Esophagus squamous epithelium (tissue), 4 donors: ENCODE measurements around the gene ACAN.

ENCODE experiments used
- POLR2A ChIP-seq, 4 donors: fragments of 450-650 bp; IDR thresholded peaks; one replicate each; pipeline ENCODE4 v1.6.1; 2017; ENCODE audit warnings: antibody characterized with exemption in 4 of 4, mild to moderate bottlenecking in 4 of 4, moderate library complexity in 3 of 4
- TF ChIP-seq, protein P1 (sequence below), 6 experiments: fragments of 450-650 bp in 4 of 6; fragments of 200-600 bp in 2 of 6; sonication (generic) in 2 of 6; IDR thresholded peaks; one replicate each; pipeline ENCODE4 v1.5.1; 2016 to 2019; ENCODE audit warnings: antibody characterized with exemption in 6 of 6, mild to moderate bottlenecking in 4 of 6, moderate library complexity in 4 of 6

DNA sequence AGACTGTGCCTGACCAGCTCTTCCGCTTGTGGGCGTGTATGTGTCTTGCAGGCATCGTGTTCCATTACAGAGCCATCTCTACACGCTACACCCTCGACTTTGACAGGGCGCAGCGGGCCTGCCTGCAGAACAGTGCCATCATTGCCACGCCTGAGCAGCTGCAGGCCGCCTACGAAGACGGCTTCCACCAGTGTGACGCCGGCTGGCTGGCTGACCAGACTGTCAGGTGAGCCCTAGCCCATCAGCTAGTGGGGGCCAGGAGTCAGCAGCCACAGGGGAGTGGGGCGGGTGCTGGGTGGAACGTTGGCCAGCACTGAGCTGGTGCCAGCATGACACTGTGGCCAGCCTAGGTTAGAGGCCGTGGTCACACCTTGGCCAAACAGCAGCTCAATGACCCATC lies 36.7 kb downstream of the ACAN start:
- TF ChIP-seq, protein P1, sequence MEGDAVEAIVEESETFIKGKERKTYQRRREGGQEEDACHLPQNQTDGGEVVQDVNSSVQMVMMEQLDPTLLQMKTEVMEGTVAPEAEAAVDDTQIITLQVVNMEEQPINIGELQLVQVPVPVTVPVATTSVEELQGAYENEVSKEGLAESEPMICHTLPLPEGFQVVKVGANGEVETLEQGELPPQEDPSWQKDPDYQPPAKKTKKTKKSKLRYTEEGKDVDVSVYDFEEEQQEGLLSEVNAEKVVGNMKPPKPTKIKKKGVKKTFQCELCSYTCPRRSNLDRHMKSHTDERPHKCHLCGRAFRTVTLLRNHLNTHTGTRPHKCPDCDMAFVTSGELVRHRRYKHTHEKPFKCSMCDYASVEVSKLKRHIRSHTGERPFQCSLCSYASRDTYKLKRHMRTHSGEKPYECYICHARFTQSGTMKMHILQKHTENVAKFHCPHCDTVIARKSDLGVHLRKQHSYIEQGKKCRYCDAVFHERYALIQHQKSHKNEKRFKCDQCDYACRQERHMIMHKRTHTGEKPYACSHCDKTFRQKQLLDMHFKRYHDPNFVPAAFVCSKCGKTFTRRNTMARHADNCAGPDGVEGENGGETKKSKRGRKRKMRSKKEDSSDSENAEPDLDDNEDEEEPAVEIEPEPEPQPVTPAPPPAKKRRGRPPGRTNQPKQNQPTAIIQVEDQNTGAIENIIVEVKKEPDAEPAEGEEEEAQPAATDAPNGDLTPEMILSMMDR (IDR thresholded peaks at IDR 0.05): no peak
- TF ChIP-seq POLR2A (IDR thresholded peaks at IDR 0.05): no peak
